HCT116 (cell line): ENCODE data around the gene IFNLR1.

Experiments used
- EZH2 ChIP-seq: fragments of 200-600 bp; sonication (generic); IDR thresholded peaks from 2 replicates; pipeline ENCODE4 v1.6.1; 2017; ENCODE audit warnings: antibody characterized with exemption, mixed run types
- FOSL1 ChIP-seq: IDR thresholded peaks from 2 replicates; pipeline ENCODE4 v1.6.1; 2012; ENCODE audit warnings: low read depth
- POLR2A ChIP-seq: IDR thresholded peaks from 2 replicates; pipeline ENCODE4 v1.7.0; 2011; ENCODE audit warnings: borderline replicate concordance; ENCODE audit not compliant: insufficient read depth, insufficient read length; ENCODE audit errors: extremely low read depth
- POLR2AphosphoS5 ChIP-seq: IDR thresholded peaks from 2 replicates; pipeline ENCODE4 v1.6.1; 2011; ENCODE audit warnings: mild to moderate bottlenecking, low read depth, low read length, moderate library complexity
- SRF ChIP-seq: IDR thresholded peaks from 2 replicates; pipeline ENCODE4 v1.6.1; 2012; ENCODE audit warnings: low read depth
- ZFX ChIP-seq: fragments of 450-650 bp; IDR thresholded peaks from 2 replicates; pipeline ENCODE4 v1.6.1; 2017
- TF ChIP-seq, protein P1 (sequence below), 3 experiments: fragments of 200-600 bp in 1 of 3; sonication (generic) in 1 of 3; IDR thresholded peaks in 2 of 3; conservative IDR thresholded peaks in 1 of 3; 2 replicates each; pipeline ENCODE4 v1.5.1; 2012 to 2017; ENCODE audit warnings: low read depth in 2 of 3, low read length in 2 of 3, antibody characterized with exemption in 1 of 3, borderline replicate concordance in 1 of 3, control low read depth in 1 of 3, mild to moderate bottlenecking in 1 of 3, mixed read lengths in 1 of 3, mixed run types in 1 of 3, moderate library complexity in 1 of 3; ENCODE audit not compliant: insufficient read depth in 1 of 3

DNA sequence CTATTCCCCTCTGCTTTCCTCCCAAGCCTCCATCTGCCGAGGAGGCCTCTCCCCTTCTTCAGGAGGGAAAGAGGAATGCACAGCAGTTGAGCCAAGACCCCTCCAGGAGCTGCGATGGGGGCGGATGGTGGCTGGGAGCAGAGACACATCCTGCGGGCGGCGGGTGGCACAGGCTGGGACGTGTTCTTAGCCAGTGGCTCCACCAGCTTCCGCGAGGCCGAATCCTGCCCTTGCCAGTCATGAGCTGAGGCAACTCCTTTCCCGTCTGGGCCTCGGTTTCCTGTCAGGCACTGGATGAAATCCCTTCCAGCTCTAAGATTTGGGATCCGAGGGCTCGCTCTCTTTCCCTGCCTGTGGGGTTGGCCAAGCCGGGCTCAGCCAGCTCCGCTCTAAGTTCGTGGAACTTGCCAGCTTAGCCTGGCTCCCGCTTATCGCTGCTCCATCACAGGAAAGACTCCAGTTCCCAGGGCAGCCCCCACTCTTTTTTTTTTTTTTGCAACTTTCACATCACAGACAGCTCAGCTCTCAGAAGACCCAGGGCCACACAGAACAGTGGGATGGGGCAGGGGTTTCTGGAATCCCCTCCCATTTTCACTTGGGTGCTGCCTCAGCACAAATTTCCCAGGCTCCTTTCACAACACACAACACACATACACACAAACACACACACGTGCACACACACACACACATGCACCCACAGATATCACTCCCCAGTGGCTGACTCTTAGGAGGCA, 75.7 kb downstream of the IFNLR1 start:
- TF ChIP-seq EZH2 (no peak), POLR2A (no peak), SRF (no peak), FOSL1 (no peak), POLR2AphosphoS5 (no peak), ZFX (no peak)
- TF ChIP-seq, protein P1, sequence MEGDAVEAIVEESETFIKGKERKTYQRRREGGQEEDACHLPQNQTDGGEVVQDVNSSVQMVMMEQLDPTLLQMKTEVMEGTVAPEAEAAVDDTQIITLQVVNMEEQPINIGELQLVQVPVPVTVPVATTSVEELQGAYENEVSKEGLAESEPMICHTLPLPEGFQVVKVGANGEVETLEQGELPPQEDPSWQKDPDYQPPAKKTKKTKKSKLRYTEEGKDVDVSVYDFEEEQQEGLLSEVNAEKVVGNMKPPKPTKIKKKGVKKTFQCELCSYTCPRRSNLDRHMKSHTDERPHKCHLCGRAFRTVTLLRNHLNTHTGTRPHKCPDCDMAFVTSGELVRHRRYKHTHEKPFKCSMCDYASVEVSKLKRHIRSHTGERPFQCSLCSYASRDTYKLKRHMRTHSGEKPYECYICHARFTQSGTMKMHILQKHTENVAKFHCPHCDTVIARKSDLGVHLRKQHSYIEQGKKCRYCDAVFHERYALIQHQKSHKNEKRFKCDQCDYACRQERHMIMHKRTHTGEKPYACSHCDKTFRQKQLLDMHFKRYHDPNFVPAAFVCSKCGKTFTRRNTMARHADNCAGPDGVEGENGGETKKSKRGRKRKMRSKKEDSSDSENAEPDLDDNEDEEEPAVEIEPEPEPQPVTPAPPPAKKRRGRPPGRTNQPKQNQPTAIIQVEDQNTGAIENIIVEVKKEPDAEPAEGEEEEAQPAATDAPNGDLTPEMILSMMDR (IDR thresholded peaks at IDR 0.05 in 2 of 3, conservative IDR thresholded peaks at IDR 0.05 in 1 of 3; ENCODE audit: borderline replicate concordance in 1 of 3, insufficient read depth in 1 of 3, low read depth in 2 of 3, low read length in 2 of 3): no peak
